Uterus (tissue), 2 donors: Measurements from ENCODE around the gene CTTN.

Experiments used
- POLR2A ChIP-seq, 2 donors: fragments of 450-650 bp; IDR thresholded peaks; one replicate each; pipeline ENCODE4 v1.6.1; 2016; ENCODE audit warnings: antibody characterized with exemption in 2 of 2, mild to moderate bottlenecking in 1 of 2, moderate library complexity in 1 of 2
- TF ChIP-seq, protein P1 (sequence below), 4 experiments: fragments of 200-600 bp in 2 of 4; fragments of 450-650 bp in 2 of 4; sonication (generic) in 2 of 4; IDR thresholded peaks; one replicate each; pipeline ENCODE4 v1.5.1; 2016 to 2019; ENCODE audit warnings: antibody characterized with exemption in 4 of 4, mild to moderate bottlenecking in 2 of 4, moderate library complexity in 1 of 4

DNA sequence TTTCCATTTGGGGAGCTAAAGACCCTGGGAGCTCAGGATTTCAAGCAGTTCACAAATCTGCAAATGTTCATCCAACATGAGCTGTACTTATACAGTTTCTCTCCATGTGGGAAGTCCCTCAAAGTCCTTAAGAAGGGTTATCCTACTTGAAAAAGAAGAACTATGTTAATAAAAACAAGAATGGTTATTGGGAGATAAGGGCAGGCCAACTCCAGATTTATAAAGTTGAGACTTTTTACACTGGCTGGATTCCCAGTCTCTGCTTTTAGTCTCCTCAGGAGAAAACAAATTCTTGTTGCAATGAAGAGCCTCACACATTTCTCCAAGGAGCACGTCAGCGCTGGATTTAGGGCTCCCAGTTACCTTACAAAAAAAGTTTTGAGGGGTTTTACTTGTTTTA lies 34.2 kb upstream of the CTTN start:
- TF ChIP-seq, protein P1, sequence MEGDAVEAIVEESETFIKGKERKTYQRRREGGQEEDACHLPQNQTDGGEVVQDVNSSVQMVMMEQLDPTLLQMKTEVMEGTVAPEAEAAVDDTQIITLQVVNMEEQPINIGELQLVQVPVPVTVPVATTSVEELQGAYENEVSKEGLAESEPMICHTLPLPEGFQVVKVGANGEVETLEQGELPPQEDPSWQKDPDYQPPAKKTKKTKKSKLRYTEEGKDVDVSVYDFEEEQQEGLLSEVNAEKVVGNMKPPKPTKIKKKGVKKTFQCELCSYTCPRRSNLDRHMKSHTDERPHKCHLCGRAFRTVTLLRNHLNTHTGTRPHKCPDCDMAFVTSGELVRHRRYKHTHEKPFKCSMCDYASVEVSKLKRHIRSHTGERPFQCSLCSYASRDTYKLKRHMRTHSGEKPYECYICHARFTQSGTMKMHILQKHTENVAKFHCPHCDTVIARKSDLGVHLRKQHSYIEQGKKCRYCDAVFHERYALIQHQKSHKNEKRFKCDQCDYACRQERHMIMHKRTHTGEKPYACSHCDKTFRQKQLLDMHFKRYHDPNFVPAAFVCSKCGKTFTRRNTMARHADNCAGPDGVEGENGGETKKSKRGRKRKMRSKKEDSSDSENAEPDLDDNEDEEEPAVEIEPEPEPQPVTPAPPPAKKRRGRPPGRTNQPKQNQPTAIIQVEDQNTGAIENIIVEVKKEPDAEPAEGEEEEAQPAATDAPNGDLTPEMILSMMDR (IDR thresholded peaks at IDR 0.05) = no peak
- TF ChIP-seq POLR2A (IDR thresholded peaks at IDR 0.05) = no peak
